ENCODE measurements around the gene MEIOSIN. TPM values are rescaled to one million over a fixed set of nuclear protein-coding genes. Genes with fewer than 3 reads are reported as not detected.

MEIOSIN gene
- total and polyA plus RNA-seq, 2 of the 13 experiments (the other 11 are each of a cell fraction or from before 2014, with no cell fraction given) = not detected

- TF ChIP-seq ZNF512B (CRISPR knock-in tag; IDR thresholded peaks at IDR 0.05; ENCODE audit: borderline replicate concordance) (no peak), CREM (IDR thresholded peaks at IDR 0.05) (no peak), CREM (CRISPR knock-in tag; IDR thresholded peaks at IDR 0.05) (no peak), ZBTB40 (IDR thresholded peaks at IDR 0.05) (peak; percentile 97), ZBTB40 (CRISPR knock-in tag; IDR thresholded peaks at IDR 0.05) (peak; percentile 100), ZNF574 (CRISPR knock-in tag; IDR thresholded peaks at IDR 0.05) (no peak), ZFY (CRISPR knock-in tag; IDR thresholded peaks at IDR 0.05) (0 out of 2 replicates have a peak, but pooled peaks have one; percentile 31), ZNF570 (CRISPR knock-in tag; IDR thresholded peaks at IDR 0.05; ENCODE audit: borderline replicate concordance) (no peak)
Observed at GRCh38 chr19:45715139-45715538, 18.1 kb upstream of the MEIOSIN start (continued).

Data from HepG2 (cell line).